ENCODE results near the gene COL12A1.

COL12A1 gene

DNA sequence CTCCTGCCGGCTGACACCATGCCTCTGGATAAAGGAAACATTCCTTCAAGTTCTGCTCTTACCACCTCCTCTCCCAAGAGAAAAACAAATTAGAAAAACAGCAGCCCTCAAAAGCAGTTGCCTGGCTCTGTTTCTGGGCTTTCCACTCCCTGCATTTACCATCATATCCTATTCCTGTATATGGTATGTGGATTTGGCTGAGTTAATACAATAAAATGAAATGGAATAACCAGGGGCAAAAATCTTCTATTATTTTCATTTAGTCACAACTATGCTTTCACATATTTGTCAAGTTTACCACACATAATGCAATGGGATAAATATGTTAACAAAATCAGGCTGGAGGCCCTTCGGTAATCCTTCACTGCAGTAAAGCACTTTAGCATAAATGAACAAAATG, 34.3 kb downstream of the COL12A1 start:
- TF ChIP-seq POLR2AphosphoS5 (IDR thresholded peaks at IDR 0.05; ENCODE audit: low read depth): no peak
- TF ChIP-seq, protein P1, sequence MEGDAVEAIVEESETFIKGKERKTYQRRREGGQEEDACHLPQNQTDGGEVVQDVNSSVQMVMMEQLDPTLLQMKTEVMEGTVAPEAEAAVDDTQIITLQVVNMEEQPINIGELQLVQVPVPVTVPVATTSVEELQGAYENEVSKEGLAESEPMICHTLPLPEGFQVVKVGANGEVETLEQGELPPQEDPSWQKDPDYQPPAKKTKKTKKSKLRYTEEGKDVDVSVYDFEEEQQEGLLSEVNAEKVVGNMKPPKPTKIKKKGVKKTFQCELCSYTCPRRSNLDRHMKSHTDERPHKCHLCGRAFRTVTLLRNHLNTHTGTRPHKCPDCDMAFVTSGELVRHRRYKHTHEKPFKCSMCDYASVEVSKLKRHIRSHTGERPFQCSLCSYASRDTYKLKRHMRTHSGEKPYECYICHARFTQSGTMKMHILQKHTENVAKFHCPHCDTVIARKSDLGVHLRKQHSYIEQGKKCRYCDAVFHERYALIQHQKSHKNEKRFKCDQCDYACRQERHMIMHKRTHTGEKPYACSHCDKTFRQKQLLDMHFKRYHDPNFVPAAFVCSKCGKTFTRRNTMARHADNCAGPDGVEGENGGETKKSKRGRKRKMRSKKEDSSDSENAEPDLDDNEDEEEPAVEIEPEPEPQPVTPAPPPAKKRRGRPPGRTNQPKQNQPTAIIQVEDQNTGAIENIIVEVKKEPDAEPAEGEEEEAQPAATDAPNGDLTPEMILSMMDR (IDR thresholded peaks at IDR 0.05; ENCODE audit: insufficient read depth, low read length): no peak
- TF ChIP-seq SPI1 (IDR thresholded peaks at IDR 0.05; ENCODE audit: borderline replicate concordance, low read depth): no peak
- TF ChIP-seq, protein P2, sequence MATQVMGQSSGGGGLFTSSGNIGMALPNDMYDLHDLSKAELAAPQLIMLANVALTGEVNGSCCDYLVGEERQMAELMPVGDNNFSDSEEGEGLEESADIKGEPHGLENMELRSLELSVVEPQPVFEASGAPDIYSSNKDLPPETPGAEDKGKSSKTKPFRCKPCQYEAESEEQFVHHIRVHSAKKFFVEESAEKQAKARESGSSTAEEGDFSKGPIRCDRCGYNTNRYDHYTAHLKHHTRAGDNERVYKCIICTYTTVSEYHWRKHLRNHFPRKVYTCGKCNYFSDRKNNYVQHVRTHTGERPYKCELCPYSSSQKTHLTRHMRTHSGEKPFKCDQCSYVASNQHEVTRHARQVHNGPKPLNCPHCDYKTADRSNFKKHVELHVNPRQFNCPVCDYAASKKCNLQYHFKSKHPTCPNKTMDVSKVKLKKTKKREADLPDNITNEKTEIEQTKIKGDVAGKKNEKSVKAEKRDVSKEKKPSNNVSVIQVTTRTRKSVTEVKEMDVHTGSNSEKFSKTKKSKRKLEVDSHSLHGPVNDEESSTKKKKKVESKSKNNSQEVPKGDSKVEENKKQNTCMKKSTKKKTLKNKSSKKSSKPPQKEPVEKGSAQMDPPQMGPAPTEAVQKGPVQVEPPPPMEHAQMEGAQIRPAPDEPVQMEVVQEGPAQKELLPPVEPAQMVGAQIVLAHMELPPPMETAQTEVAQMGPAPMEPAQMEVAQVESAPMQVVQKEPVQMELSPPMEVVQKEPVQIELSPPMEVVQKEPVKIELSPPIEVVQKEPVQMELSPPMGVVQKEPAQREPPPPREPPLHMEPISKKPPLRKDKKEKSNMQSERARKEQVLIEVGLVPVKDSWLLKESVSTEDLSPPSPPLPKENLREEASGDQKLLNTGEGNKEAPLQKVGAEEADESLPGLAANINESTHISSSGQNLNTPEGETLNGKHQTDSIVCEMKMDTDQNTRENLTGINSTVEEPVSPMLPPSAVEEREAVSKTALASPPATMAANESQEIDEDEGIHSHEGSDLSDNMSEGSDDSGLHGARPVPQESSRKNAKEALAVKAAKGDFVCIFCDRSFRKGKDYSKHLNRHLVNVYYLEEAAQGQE (IDR thresholded peaks at IDR 0.05; ENCODE audit: insufficient replicate concordance, low read depth): no peak
- no peak for TF ChIP-seq GABPA (IDR thresholded peaks at IDR 0.05; ENCODE audit: low read depth)
- Histone ChIP-seq H3K27me3 (ENCODE audit: insufficient read depth, poor library complexity, severe bottlenecking) (no peaks in the 10 kb centered on the region), H3K27ac (replicated peaks) (no peak overlapping the region), H3K4me3 (replicated peaks; ENCODE audit: insufficient read depth, low read length) (no peak overlapping the region)
- no peak for DNase-seq (ENCODE audit: low read depth in 1 of 2, low spot score in 1 of 2)

DNA sequence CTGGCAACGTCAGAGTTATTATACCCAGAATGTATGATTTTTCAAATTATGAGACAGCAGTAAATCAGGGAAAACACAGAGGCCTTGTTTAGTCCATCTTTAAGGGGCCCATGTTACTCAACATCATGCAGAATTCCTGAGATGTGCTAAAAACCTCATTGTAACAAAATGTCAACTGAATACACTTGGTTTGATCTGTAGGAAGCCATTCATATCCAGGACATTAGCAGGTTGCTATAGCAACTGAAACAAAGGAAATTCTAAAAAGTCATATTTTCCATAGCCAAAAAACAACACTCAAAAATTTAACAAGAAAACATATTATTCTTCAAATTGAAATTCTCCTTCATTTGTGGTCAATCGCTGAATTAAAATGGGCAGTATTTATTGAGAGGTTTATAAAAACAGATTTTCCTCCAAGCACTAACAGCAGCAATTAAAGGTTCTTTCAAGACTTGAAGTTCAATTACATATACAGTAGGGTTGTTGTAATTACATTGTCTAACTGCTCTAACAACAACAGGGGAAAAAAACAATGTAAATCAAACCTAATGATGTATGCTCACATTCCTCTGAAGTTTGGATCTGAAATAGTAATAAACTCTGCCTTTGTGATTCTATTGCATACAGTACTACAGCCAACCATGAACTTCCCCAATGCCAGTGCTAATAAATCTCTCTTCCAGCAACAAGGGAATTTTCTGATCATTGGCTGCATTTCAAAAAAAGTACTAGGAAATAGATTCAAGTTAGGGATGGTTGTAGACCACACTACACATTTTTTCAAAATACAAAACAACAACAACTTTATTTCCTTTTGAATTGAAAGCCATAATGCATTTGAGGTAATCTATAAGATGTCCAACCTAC, 34.9 kb downstream of the COL12A1 start:
- H3K27ac ChIP-seq (replicated peaks): no peak overlapping the region
- DNase-seq (ENCODE audit: low read depth in 1 of 2, low spot score in 1 of 2): no peak

DNA sequence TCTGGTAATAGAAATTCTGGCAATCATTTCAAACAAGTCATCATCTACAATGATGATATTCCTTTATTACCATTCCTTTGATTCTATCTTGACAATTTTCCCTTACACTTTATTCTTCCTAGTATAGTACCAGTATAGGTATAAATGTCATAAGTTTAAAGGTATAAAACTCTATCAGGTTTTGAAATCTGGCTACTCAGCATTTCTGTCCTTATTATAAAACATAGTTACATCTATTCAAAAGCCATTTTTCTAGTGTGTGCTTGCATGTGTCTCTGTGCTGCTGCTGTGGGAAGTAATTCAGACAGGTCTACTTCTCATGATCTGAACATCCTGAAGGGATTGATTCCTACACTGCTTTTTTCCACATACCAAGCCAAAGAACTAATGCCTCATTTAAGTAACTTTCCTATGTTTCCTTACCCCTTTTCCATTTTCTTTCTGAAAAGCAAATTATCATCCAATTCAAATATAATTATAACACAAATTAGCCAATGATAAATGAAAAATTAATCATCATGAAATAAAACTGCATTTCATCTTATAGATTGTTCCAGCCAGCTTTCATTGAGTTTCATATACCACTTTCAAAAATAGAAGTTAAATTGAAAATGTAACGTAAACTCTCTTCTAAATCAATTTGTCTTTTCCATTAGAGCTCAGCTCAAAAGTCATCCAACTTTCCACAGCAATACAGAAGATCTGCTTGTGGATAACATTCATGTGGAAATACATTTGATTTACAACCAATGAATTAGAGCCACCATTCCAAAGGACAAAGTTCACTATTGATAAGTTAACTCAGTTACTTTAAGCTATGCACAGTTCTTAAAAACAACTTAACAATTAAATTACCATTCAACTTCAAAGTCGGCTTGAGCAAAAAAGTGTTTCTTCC, 35.9 kb downstream of the COL12A1 start:
- no peak overlapping the region for H3K4me3 ChIP-seq (replicated peaks; ENCODE audit: insufficient read depth, low read length)
- H3K27me3 ChIP-seq (ENCODE audit: insufficient read depth, poor library complexity, severe bottlenecking): no peaks in the 10 kb centered on the region
- H3K27ac ChIP-seq (replicated peaks): no peak overlapping the region
- DNase-seq (ENCODE audit: low read depth in 1 of 2, low spot score in 1 of 2): no peak
- TF ChIP-seq, protein P1 (IDR thresholded peaks at IDR 0.05; ENCODE audit: insufficient read depth, low read length): no peak
- TF ChIP-seq SPI1 (IDR thresholded peaks at IDR 0.05; ENCODE audit: borderline replicate concordance, low read depth) (no peak), GABPA (IDR thresholded peaks at IDR 0.05; ENCODE audit: low read depth) (no peak), POLR2AphosphoS5 (IDR thresholded peaks at IDR 0.05; ENCODE audit: low read depth) (no peak)
- TF ChIP-seq, protein P2 (IDR thresholded peaks at IDR 0.05; ENCODE audit: insufficient replicate concordance, low read depth): no peak

More for the DNA sequence above, 34.9 kb downstream of the COL12A1 start:
- Histone ChIP-seq H3K4me3 (replicated peaks; ENCODE audit: insufficient read depth, low read length) (no peak overlapping the region), H3K27me3 (ENCODE audit: insufficient read depth, poor library complexity, severe bottlenecking) (no peaks in the 10 kb centered on the region)
- no peak for TF ChIP-seq SPI1 (IDR thresholded peaks at IDR 0.05; ENCODE audit: borderline replicate concordance, low read depth)
- no peak for TF ChIP-seq GABPA (IDR thresholded peaks at IDR 0.05; ENCODE audit: low read depth)
- TF ChIP-seq, protein P1 (IDR thresholded peaks at IDR 0.05; ENCODE audit: insufficient read depth, low read length): no peak
- TF ChIP-seq, protein P2 (IDR thresholded peaks at IDR 0.05; ENCODE audit: insufficient replicate concordance, low read depth): no peak
- TF ChIP-seq POLR2AphosphoS5 (IDR thresholded peaks at IDR 0.05; ENCODE audit: low read depth): no peak

Data from HL-60 (cell line).